ENCODE results near the gene GADD45B. TPM values are rescaled to one million over a fixed set of nuclear protein-coding genes. Genes with fewer than 3 reads are reported as not detected.
A peak's percentile ranks its signal among the peaks of the same experiment; 100 is the strongest.

The GADD45B gene
- total and polyA plus RNA-seq, 2 of the 4 experiments (the other 2 are of a cell fraction) = 30.1 to 106 TPM

DNA sequence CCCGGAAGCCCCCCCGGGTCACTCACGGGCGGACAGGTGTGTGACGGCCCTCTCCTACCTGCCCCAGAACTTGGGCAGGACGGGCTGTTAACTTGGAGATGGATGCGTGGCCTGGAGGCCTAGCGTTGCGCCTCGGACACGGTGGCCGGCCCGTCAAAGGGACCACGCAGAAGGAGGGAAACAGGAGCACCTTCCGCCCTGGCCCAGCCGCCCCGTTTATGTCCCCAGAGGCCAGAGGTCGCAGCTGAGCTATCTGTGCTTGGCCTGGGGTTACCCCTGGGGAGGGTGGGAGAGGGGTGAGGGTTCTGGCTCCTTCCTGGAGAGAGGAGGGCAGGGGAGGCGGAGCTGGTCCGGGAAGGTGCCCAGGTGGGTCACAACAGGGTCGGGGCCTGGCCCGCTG, 35.6 kb downstream of the GADD45B start:
- no peaks in the 10 kb centered on the region for H3K79me1 ChIP-seq (ENCODE audit: low read depth in 1 of 2, low read length in 2 of 2)
- dilution Hi-C loops (cut with HindIII; ENCODE audit: low sequenced_read_pairs, unreplicated experiment) = no loop called here
- H3K4me2 ChIP-seq (ENCODE audit: low read depth, low read length) = no peak overlapping the region
- no peak overlapping the region for H2BK20ac ChIP-seq (ENCODE audit: low read depth, low read length)
- no peak overlapping the region for H3K23ac ChIP-seq (ENCODE audit: low read depth, low read length)
- in situ Hi-C loops (cut with MboI; ENCODE audit: low sequenced_read_pairs) = no loop called here
- H2AFZ ChIP-seq (replicated peaks; ENCODE audit: low read length, poor library complexity) = no peak overlapping the region
- H2AK9ac ChIP-seq (replicated peaks; ENCODE audit: low read depth, low read length, poor library complexity) = peak overlapping the region; percentile 28
- no peak overlapping the region for H4K91ac ChIP-seq (ENCODE audit: insufficient read depth, low read depth, low read length)
- BruUV-seq (replicated peaks) = no TSS peak
- H4K20me1 ChIP-seq (ENCODE audit: insufficient read depth, low read length) = no peaks in the 10 kb centered on the region
- H3K36me3 ChIP-seq (ENCODE audit: control insufficient read depth, insufficient read depth, low read length) = no peaks in the 10 kb centered on the region
- no peak overlapping the region for H3K56ac ChIP-seq (ENCODE audit: extremely low read depth, insufficient read depth, low read length)
- H4K5ac ChIP-seq (ENCODE audit: low read depth, low read length) = no peak overlapping the region
- no peak for ATAC-seq (ENCODE audit: low read depth)
- H3K4me1 ChIP-seq (ENCODE audit: control insufficient read depth, insufficient read depth, low read length) = peaks cover 2% of the 10 kb centered on the region; the same call in 1 of the 2 replicates
- 0 out of 2 replicates have a peak, but pooled peaks cover 2% of the 10 kb centered on the region for H3K9me1 ChIP-seq (ENCODE audit: insufficient read depth, low read length)
- H3K4ac ChIP-seq (ENCODE audit: low read depth, low read length) = no peak overlapping the region
- H3K9me3 ChIP-seq (ENCODE audit: control insufficient read depth, insufficient read depth, low read length) = no peaks in the 10 kb centered on the region
- intact Hi-C loops (cut with micrococcal nuclease) = no loop called here
- H3K18ac ChIP-seq (ENCODE audit: low read depth, low read length) = no peak overlapping the region
- no peak overlapping the region for H2BK5ac ChIP-seq (ENCODE audit: low read depth, low read length, poor library complexity, severe bottlenecking)
- no peak overlapping the region for H4K8ac ChIP-seq (ENCODE audit: low read depth in 2 of 2, low read length in 2 of 2)
- ChIA-PET POLR2A (ENCODE audit: unreplicated experiment) (no interaction called here), CTCF (no interaction called here)
- H3K14ac ChIP-seq (replicated peaks; ENCODE audit: low read depth, low read length) = no peak overlapping the region
- H3K9ac ChIP-seq (ENCODE audit: low read depth, low read length) = no peak overlapping the region
- H3K27me3 ChIP-seq (ENCODE audit: control insufficient read depth, insufficient read depth, low read length) = no peaks in the 10 kb centered on the region
- 97% methylated on average over 6 of the region's 22 CpGs; no CpG with 5 or more reads in 1 of the 2 experiments for WGBS, 2 experiments (ENCODE audit: extremely low coverage in 2 of 2, insufficient read length in 1 of 2)
- DNase-seq = no peak
- H2BK15ac ChIP-seq (ENCODE audit: low read depth, low read length) = no peak overlapping the region
- H2AK5ac ChIP-seq (ENCODE audit: low read depth, low read length) = 0 out of 2 replicates have a peak overlapping the region, but pooled peaks have one; percentile 56
- no peak overlapping the region for H3K27ac ChIP-seq (ENCODE audit: insufficient read depth, low read length)
- no peak overlapping the region for H3K4me3 ChIP-seq (ENCODE audit: insufficient read depth, low read depth, low read length)
- TF ChIP-seq NFE2L2 (IDR thresholded peaks at IDR 0.05; ENCODE audit: low read depth, low read length) (no peak), SMC3 (IDR thresholded peaks at IDR 0.05; ENCODE audit: low read depth, low read length) (no peak), FOS (IDR thresholded peaks at IDR 0.05; ENCODE audit: low read depth, low read length) (no peak), MAFK (IDR thresholded peaks at IDR 0.05; ENCODE audit: low read depth, low read length) (no peak), CHD1 (IDR thresholded peaks at IDR 0.05; ENCODE audit: low read depth, low read length) (no peak), MXI1 (IDR thresholded peaks at IDR 0.05; ENCODE audit: borderline replicate concordance, low read depth, low read length) (no peak), RAD21 (IDR thresholded peaks at IDR 0.05; ENCODE audit: low read length) (no peak), BHLHE40 (IDR thresholded peaks at IDR 0.05; ENCODE audit: low read depth, low read length) (no peak), MAZ (IDR thresholded peaks at IDR 0.05; ENCODE audit: borderline replicate concordance, low read depth, low read length) (no peak), RCOR1 (IDR thresholded peaks at IDR 0.05; ENCODE audit: insufficient replicate concordance, low read length) (no peak), RFX5 (IDR thresholded peaks at IDR 0.05; ENCODE audit: low read depth, low read length) (no peak), POLR2A (IDR thresholded peaks at IDR 0.05; ENCODE audit: low read depth, low read length) (no peak)
- TF ChIP-seq, protein P1, sequence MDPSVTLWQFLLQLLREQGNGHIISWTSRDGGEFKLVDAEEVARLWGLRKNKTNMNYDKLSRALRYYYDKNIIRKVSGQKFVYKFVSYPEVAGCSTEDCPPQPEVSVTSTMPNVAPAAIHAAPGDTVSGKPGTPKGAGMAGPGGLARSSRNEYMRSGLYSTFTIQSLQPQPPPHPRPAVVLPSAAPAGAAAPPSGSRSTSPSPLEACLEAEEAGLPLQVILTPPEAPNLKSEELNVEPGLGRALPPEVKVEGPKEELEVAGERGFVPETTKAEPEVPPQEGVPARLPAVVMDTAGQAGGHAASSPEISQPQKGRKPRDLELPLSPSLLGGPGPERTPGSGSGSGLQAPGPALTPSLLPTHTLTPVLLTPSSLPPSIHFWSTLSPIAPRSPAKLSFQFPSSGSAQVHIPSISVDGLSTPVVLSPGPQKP (IDR thresholded peaks at IDR 0.05; ENCODE audit: borderline replicate concordance, low read depth, low read length) = no peak
- TF ChIP-seq, protein P2, sequence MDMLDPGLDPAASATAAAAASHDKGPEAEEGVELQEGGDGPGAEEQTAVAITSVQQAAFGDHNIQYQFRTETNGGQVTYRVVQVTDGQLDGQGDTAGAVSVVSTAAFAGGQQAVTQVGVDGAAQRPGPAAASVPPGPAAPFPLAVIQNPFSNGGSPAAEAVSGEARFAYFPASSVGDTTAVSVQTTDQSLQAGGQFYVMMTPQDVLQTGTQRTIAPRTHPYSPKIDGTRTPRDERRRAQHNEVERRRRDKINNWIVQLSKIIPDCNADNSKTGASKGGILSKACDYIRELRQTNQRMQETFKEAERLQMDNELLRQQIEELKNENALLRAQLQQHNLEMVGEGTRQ (IDR thresholded peaks at IDR 0.05; ENCODE audit: low read depth, low read length) = no peak
- H2BK120ac ChIP-seq (ENCODE audit: low read depth, low read length) = no peak overlapping the region

All from IMR-90 (cell line).